GM19239 (cell line): ENCODE results near the gene PWWP2B.

Experiments
- DNase-seq: peaks from one replicate; pipeline ENCODE4 v3.0.0; 2011; ENCODE audit warnings: low spot score; ENCODE audit not compliant: insufficient read length
- FAIRE-seq: peaks from 2 replicates; lab custom pipeline; 2011; peaks lifted over from hg19 to GRCh38; lab: Jason Lieb, UNC

PWWP2B gene

DNA sequence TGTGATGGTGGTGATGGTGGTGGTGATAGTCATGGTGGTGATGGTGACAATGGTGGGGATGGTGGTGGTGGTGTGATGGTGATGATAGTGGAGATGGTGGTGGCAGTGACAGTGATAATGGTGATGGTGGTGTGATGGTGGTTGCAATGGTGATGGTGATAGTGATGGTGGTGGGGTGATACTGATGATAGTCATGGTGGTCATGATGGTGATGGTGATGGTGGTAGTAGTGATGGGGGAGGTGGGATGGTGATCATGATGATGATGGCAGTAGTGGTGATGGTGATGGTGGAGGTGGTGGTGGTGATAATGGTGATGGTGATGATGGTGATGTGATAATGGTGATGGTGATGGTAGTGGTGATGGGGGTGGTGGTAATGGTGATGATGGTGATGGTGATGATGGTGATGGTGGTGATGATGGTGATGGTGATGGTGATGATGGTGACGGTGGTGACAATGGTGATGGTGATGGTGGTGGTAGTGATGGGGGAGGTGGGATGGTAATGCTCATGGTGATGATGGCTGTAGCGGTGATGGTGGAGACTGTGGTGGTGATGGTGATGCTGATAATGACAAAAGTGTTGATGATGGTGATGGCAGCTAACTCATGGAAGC is 4.7 kb upstream of the PWWP2B start:
- DNase-seq: no peak
- FAIRE-seq: no peak

- no peak for FAIRE-seq
- DNase-seq: no peak
Measured at GRCh38 chr10:132392811-132393694, 3.9 kb upstream of the PWWP2B start.

DNA sequence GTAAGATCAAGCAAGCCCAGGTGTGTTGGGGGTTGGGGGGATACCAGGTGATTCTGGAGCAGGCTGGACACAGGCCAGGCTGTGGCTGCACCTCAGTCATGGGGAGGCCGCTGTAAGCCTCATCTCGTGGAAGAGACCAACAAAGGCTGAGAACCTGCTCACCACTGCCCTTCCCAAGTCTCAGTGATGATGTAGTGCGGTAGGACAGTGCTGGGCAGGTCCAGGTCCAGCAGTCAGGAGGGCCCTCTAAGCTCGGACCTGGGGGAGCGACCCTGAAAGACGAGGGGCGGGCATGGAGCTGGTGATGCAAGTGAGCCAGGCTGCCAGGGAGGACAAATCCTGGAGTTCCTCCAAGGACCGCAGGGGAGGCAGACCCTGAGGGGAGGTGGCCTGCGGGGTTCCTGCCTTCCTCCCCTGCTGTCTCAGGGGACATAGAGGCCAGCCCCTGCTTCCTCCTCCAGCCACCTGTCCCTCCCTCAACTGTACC is 3.3 kb upstream of the PWWP2B start:
- FAIRE-seq: no peak
- DNase-seq: no peak

- no peak for FAIRE-seq
- DNase-seq: no peak
Measured at GRCh38 chr10:132394201-132394811, 2.7 kb upstream of the PWWP2B start.

DNA sequence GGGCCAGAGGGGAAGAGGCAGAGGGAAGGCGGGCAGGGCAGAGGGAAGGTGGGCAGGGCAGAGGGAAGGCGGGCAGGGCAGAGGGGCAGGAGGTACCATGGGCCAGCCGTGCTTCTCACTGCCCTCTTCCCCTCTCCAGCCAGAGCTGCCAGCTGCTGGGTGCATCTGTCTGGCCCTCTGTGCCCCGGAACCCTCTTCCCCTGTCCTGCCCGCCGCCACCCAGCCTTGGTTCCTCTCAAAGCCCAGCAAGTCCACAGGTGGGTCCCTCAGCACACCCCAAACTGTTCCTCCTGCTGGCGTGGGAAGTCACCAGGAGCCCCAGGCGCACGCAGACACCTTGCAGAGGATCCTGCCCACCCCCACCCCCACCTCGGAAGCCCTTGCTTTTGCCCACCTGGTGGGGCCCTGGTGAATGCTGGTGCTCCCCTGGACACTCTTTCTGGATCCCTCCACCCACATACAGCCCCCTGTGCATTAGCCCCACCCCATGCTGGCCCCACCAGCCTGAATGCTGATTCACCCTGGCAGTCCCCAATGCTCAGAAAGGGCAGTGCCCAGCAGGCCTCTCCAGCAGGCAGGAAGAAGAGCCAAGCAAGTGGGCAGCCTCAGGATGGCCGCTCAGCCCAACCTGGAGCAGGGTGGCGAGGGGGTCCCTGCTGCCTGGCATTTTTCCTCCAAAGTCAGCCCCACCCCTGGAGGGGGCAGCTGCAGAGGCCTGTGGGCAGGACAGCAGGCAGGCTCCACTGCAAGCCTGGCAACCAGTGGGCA is 1.9 kb upstream of the PWWP2B start:
- DNase-seq: no peak
- no peak for FAIRE-seq

- FAIRE-seq: no peak
- DNase-seq: no peak
Measured at GRCh38 chr10:132395704-132396493, 1.1 kb upstream of the PWWP2B start.

GRCh38 chr10:132396494-132397035 is 435 bp upstream of the PWWP2B start:
- FAIRE-seq (no peak), DNase-seq (peak; percentile 83)

DNA sequence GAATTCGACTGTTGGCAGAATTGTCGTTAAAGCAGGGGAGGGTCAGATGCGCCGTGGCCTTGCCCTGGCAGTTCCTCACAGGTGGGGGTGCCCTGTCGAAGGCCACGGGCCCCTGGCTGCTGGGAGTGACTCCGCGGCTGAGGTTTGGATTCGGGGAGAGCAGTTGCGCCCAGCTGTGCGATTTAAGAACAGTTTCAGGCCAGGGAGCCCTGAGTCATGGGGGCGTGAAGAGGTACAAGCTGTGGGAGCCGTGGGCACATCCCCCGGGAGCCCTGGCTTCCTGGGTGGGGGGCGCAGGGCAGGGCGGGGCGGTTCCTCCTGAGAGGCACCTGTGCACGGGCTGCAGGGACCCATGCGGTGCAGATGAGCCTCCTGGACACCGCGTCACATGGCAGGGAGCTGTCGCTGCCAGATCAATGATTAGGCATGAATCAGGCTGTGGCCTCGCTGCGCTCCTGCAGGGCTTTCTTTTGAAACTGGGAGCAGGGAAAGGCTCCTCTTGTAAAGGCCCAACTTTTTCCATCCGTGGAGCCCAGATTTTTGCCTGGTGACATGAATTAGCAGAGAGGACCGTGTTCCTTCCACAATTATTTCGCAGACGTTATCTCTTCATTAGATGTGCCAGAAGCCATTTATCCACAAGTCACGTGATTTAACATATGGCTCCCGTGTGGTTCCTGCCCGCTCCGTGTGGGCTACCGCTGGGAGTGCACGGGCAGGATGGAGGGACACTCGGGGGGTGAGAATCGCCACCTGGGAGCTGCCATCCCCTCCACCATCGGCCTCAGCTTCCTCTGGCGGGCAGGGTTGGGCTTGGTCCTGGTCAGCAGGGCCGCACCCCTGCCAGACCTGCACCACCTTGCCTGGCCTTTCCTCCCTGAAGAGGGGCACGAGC is 918 bp downstream of the PWWP2B start:
- DNase-seq (no peak), FAIRE-seq (peak; percentile 87)

- DNase-seq (no peak), FAIRE-seq (no peak)
Measured at GRCh38 chr10:132398566-132398991, 1.6 kb downstream of the PWWP2B start.

DNA sequence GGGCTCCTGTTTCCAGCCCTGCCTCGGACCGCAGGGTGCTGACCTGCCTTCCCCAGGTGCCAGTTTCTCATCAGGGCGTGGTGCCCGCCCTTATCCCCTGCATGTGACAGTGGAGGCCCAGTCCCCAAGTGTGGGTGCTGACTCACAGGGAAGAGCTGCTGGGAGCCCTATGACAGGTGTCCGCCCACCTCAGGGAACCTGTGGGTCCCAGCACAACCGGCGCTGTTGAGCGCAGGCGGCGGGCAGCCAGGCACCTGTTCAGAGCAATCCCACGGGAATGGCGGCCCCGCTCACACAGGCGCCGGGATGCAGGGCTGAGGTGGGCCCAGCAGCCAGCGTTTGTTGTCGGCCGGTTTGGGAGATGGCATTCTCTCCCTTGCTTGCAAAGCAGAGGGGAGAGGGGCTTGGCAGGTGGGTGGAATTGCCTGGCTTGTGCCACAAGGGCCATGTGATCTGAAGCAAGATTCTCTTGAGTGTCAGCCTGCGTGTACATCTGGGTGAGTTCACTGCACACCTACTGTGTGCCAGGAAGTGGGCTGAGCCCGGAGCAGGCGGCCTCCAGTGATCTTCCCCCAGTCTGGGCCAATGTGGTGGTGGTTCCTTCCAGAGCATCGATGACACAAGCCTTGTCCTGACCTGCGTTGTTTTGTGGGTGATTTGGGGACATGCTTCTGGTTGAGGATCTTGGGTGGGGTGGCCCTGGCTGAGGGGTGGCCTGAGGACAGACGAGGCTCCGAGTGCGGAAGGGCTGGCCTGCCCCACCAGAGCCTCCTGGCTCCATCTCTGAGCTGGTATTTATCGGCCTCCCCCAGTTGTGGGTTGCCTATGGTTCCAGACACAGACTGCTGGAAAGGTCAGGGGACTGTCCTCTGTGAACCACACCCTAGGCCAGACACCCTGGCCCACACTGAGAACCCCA is 2.4 kb downstream of the PWWP2B start:
- DNase-seq (no peak), FAIRE-seq (no peak)

GRCh38 chr10:132400041-132400546 is 3.1 kb downstream of the PWWP2B start:
- FAIRE-seq (no peak), DNase-seq (no peak)

DNA sequence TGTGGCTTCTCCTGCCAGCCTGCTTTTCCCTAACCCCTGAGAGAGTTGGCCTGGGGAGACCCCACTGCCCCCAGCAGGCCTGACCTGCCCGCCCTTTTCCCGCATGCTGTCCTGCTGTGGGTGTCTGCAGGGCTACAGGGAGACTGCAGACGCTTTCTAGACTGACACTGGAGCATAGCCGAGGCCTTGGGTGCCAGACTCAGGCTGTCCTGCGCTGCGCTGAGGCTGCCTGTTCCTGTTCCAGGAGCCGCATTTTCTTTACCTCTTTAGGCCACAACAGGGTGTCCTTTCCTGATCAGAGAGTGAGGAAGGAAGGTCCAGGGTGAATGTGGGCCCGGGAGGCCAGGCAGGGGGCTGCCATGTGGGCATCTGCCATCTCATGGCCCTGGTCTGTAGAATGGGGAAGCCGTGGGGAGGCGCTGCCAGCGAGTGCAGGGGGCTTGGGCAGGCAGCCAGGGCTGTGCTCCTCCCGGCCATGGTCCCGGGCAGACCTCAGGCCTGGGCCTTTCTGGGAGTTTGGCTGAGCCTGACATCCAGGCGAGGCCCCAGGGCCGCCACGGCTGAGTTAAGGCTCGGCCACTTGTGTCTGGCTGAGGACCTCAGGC is 3.6 kb downstream of the PWWP2B start:
- FAIRE-seq (no peak), DNase-seq (no peak)

DNA sequence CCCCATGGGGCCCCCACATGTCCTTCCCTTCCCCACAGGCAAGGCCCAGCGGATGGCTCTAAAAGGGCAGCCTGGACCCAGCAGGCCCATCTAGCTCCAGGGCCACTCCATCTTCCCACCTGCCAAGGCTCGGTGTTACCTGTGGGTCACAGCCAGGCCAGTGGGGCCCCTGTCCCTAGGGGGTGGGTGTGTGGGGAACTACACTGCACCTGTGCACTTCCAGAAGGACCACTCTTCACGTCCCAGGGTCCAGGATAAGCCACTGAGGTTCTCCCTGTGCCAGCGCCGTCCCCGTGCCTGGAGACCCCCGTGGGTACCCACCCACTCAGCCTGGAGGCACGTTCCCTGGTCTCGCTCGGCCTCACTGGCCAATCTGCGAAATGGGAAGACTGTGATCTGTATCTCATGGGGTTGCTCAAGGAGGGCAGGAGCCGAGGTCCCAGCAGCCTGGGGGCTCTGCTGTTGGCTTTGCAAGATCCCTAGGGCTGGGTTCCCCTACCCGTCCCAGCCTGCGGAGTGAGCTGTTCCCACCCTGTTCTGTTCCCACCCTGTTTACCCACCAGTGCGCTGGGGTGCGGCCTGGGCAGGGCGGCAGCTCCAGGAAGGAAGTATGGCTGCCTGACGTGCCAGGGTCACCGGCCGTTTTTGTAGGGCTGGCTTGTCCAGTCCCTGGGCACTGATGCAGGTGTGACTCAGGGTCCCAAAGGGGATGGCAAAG is 4.6 kb downstream of the PWWP2B start:
- DNase-seq: no peak
- no peak for FAIRE-seq

GRCh38 chr10:132402781-132403241 is 5.8 kb downstream of the PWWP2B start:
- FAIRE-seq: no peak
- no peak for DNase-seq

- no peak for FAIRE-seq
- no peak for DNase-seq
Measured at GRCh38 chr10:132403511-132404168, 6.6 kb downstream of the PWWP2B start.
